HTR-8/SVneo (cell line): Measurements from ENCODE around the gene MRPL4.

Experiments
- DNase-seq: peaks from one replicate; pipeline ENCODE4 v3.0.0; 2011; ENCODE audit warnings: low spot score, mixed read lengths; ENCODE audit not compliant: insufficient read length
- FAIRE-seq: peaks from 2 replicates; lab custom pipeline; 2011; peaks lifted over from hg19 to GRCh38; lab: Jason Lieb, UNC

MRPL4 gene

GRCh38 chr19:10285393-10285792, 33.4 kb downstream of the MRPL4 start:
- FAIRE-seq (no peak), DNase-seq (no peak)

DNA sequence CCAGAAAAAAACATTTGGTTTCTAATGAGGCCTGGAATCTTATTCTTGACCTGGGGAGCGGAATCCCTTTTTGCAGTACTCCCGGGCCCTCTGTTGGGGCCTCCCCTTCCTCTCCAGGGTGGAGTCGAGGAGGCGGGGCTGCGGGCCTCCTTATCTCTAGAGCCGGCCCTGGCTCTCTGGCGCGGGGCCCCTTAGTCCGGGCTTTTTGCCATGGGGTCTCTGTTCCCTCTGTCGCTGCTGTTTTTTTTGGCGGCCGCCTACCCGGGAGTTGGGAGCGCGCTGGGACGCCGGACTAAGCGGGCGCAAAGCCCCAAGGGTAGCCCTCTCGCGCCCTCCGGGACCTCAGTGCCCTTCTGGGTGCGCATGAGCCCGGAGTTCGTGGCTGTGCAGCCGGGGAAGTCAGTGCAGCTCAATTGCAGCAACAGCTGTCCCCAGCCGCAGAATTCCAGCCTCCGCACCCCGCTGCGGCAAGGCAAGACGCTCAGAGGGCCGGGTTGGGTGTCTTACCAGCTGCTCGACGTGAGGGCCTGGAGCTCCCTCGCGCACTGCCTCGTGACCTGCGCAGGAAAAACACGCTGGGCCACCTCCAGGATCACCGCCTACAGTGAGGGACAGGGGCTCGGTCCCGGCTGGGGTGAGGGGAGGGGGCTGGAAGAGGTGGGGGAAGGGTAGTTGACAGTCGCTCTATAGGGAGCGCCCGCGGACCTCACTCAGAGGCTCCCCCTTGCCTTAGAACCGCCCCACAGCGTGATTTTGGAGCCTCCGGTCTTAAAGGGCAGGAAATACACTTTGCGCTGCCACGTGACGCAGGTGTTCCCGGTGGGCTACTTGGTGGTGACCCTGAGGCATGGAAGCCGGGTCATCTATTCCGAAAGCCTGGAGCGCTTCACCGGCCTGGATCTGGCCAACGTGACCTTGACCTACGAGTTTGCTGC, 35.1 kb downstream of the MRPL4 start, which contains the start of gene ICAM4:
TSS of gene ICAM4 (plus strand) at position 153 of the 935 bp plus-strand sequence. CDS start at position 211, 58 bp downstream.
- no peak for FAIRE-seq
- DNase-seq, result no peak

DNA sequence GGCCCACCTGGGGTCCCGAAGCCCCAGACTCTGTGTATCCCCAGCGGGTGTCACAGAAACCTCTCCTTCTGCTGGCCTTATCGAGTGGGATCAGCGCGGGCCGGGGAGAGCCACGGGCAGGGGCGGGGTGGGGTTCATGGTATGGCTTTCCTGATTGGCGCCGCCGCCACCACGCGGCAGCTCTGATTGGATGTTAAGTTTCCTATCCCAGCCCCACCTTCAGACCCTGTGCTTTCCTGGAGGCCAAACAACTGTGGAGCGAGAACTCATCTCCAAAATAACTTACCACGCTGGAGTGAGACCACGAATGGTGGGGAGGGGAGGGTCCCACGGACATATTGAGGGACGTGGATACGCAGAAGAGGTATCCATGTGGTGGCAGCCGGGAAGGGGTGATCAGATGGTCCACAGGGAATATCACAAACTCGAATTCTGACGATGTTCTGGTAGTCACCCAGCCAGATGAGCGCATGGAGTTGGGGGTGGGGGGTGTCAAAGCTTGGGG, 36.7 kb downstream of the MRPL4 start:
- DNase-seq, result no peak
- no peak for FAIRE-seq

- no peak for FAIRE-seq
- DNase-seq, result no peak
These were observed 37.3 kb downstream of the MRPL4 start for GRCh38 chr19:10289167-10289835.

- no peak for DNase-seq
- FAIRE-seq, result no peak
These were observed 37.9 kb downstream of the MRPL4 start, which contains the start of gene ICAM5 for GRCh38 chr19:10289836-10290356. ICAM5 (plus strand) TSS chr19:10289952; CDS start chr19:10290044, 92 bp downstream.

- no peak for DNase-seq
- no peak for FAIRE-seq
These were observed 38.4 kb downstream of the MRPL4 start for GRCh38 chr19:10290357-10290875.

DNA sequence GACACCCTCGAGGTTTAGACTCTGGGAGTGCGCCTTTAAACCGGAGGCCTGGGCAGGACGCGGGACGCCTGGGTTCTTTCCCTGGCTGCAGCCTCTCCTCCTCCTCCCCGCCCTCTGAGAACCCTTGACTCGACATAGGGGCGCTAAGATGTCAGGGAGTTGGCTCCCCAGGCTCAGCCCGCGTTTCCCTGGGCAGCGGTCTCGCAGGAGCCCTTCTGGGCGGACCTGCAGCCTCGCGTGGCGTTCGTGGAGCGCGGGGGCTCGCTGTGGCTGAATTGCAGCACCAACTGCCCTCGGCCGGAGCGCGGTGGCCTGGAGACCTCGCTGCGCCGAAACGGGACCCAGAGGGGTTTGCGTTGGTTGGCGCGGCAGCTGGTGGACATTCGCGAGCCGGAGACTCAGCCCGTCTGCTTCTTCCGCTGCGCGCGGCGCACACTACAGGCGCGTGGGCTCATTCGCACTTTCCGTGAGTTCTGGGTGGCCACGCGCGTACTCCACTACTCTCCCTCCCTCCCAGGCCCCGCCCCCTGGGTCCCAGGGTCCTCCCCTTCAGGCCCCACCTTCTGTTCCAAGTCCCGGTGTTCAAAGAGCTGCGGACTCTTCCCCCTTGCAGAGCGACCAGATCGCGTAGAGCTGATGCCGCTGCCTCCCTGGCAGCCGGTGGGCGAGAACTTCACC, 39.0 kb downstream of the MRPL4 start:
- DNase-seq (peak; percentile 86), FAIRE-seq (no peak)

DNA sequence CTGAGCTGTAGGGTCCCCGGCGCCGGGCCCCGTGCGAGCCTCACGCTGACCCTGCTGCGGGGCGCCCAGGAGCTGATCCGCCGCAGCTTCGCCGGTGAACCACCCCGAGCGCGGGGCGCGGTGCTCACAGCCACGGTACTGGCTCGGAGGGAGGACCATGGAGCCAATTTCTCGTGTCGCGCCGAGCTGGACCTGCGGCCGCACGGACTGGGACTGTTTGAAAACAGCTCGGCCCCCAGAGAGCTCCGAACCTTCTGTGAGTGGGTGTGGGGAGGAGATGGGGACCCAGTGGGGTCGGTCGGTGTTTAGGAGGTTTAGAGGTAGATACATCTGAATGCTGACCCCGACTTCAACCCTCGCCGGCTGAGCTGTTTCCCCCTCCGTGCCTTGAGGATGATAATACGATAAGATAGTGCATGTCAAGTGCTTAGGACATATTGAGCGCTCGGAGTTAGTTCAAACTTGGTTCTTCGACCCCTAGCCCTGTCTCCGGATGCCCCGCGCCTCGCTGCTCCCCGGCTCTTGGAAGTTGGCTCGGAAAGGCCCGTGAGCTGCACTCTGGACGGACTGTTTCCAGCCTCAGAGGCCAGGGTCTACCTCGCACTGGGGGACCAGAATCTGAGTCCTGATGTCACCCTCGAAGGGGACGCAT, 39.7 kb downstream of the MRPL4 start:
- DNase-seq (no peak), FAIRE-seq (no peak)

DNA sequence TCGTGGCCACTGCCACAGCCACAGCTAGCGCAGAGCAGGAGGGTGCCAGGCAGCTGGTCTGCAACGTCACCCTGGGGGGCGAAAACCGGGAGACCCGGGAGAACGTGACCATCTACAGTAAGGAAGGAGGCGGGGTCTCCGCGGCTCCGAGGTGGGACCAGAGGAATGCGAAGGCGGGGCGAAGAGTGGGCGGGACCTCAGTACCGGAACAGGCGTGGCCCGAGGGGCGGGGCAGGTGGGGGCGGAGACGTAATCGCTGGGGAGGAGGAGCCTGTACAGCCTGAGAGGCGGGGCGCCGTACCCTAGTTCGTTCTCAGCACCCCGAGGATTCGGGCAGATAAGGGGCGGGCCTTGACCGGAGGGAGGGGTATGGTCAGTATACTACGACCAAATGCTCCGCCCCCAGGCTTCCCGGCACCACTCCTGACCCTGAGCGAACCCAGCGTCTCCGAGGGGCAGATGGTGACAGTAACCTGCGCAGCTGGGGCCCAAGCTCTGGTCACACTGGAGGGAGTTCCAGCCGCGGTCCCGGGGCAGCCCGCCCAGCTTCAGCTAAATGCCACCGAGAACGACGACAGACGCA, 40.3 kb downstream of the MRPL4 start:
- peak; percentile 23 for FAIRE-seq
- DNase-seq, result peak; percentile 70

- no peak for FAIRE-seq
- DNase-seq, result no peak
These were observed 41.0 kb downstream of the MRPL4 start for GRCh38 chr19:10292789-10293636.

- no peak for DNase-seq
- FAIRE-seq, result no peak
These were observed 41.8 kb downstream of the MRPL4 start for GRCh38 chr19:10293637-10294367.

DNA sequence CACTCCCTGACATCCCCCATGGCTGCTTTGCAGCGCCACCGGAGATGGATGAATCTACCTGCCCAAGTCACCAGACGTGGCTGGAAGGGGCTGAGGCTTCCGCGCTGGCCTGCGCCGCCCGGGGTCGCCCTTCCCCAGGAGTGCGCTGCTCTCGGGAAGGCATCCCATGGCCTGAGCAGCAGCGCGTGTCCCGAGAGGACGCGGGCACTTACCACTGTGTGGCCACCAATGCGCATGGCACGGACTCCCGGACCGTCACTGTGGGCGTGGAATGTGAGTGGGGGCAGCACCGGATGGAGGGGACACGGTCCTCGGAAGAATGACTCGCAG, 42.3 kb downstream of the MRPL4 start:
- no peak for DNase-seq
- no peak for FAIRE-seq

DNA sequence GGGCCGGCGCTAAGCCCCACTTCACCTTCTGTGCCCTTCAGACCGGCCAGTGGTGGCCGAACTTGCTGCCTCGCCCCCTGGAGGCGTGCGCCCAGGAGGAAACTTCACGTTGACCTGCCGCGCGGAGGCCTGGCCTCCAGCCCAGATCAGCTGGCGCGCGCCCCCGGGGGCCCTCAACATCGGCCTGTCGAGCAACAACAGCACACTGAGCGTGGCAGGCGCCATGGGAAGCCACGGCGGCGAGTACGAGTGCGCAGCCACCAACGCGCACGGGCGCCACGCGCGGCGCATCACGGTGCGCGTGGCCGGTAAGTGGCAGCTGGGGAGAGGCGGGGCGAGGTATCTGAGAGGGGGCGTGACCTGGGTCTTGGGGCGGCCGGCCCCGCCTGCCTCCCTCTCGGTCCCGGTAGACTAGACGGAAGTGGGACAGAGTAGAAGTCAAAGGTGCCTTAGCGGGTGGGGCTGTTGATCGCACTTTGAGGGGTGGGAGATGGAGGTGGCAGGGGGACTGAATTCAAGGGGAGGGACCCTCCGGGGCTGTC, 43.4 kb downstream of the MRPL4 start:
- FAIRE-seq (no peak), DNase-seq (no peak)

DNA sequence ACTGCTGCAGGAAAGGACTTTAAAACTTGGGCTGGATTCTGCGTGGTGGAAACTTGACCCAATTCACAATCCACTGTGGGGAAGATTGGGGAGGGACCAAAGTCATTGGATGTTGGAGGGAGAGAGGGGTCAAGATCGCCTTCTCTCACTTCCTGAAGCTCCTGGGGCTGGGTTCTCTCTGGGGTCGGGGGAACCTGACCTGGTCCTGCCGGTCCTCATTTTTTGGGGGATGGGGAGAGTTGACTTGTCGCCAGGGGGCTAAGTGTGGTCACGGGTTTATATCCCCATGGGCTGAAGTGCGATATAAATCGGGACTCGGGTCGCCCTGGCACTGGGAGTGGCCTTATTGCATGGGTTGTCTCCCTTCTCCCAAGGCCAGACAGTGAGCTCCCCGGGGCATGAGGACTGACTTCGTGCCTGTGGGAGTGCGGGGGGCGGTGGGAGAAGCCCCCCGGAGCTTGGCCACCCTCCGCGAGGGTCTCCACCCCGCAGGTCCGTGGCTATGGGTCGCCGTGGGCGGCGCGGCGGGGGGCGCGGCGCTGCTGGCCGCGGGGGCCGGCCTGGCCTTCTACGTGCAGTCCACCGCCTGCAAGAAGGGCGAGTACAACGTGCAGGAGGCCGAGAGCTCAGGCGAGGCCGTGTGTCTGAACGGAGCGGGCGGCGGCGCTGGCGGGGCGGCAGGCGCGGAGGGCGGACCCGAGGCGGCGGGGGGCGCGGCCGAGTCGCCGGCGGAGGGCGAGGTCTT, 44.0 kb downstream of the MRPL4 start:
- no peak for FAIRE-seq
- no peak for DNase-seq

GRCh38 chr19:10299545-10300458, 47.8 kb downstream of the MRPL4 start:
- no peak for FAIRE-seq

More at GRCh38 chr19:10299545-10300458, 47.8 kb downstream of the MRPL4 start:
- no peak for DNase-seq
